Erythroblast (primary cell): Measurements from ENCODE around the gene HOPX.

Source experiments
- DNase-seq, 2 experiments: peaks; one replicate each; lab custom pipeline; 2025; lab: John Stamatoyannopoulos, UW
- GATA1 ChIP-seq: IDR thresholded peaks from 2 replicates; pipeline ENCODE4 v1.6.1; 2011; ENCODE audit warnings: low read depth, mild to moderate bottlenecking, control low read depth, low read length, moderate library complexity
- POLR2A ChIP-seq: IDR thresholded peaks from 2 replicates; pipeline ENCODE4 v1.6.1; 2011; ENCODE audit warnings: mild to moderate bottlenecking, low read length

The HOPX gene

GRCh38 chr4:56654238-56654632 lies 26.9 kb downstream of the HOPX start:
- TF ChIP-seq POLR2A (no peak), GATA1 (no peak)
- DNase-seq: no peak

DNA sequence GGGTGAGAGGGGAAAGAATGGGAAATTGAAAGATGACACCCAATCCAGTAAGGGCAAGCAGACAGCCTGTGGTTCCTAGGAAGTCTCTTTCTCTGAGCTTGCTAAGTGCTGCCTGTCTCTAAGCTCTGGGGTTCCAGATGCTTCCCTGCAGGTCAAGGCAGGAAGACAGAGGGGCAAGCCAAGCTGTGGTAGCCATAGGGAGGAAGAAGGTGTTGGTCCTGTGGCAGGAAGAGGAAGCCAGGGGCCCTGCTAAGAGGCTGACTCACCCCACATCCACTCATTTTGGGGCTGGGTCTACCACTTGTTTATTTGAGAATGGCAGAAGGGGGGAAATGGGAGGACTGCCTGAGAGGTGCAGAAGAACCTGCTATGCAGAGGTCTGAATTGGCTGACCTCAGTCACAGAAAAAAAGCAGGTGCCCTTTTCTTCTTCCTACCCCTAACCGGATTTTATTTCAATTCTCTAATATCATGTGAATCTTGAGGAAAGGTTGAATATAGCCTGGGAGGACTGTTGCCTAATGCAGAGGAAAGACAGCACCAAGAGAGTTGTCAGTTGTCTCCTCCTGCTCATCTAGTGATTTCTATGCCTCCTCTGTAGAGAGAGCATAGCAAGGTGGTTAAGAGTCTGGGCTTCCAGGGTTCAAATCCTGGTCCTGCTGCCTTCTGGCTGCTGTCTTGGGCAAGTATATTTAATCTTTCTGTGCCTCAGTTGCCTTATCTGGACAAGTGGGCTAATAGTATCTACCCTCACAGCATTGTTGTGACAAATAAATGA lies 27.4 kb downstream of the HOPX start:
- no peak for DNase-seq
- TF ChIP-seq GATA1: no peak
- no peak for TF ChIP-seq POLR2A

DNA sequence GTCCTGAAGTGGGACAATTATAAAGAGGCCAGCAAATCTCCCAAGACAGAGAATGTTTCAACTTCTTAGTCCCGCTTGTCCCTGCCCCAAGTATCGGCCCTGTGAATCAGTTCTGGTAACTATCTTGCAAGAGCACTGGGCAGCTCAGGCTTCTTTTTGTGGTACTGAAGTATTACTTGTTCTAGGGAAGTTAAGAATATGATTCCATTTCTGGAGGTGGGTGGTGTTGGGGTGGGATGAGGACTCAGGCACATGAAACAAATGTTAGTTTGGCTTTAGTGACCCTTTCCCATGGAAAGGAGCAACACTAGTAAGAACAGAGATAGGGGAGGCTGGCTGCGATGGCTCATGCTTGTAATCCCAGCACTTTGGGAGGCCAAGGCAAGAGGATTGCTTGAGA lies 28.9 kb downstream of the HOPX start:
- TF ChIP-seq GATA1: no peak
- TF ChIP-seq POLR2A: no peak
- DNase-seq: no peak

DNA sequence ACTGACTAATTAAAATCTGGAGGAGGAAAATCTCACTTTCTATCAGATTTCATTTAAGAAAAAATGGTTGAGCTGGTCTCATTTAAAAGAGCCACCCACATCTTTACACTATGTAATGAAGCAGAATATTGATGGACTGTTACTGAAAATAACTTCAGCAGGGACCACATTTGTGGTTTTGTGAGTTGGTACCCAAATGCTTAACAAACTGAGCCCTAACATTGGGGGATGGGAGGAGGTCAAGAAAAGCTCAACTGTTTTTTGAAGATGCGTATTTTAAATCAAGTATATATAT lies 30.1 kb downstream of the HOPX start:
- DNase-seq: no peak
- TF ChIP-seq POLR2A (no peak), GATA1 (no peak)

DNA sequence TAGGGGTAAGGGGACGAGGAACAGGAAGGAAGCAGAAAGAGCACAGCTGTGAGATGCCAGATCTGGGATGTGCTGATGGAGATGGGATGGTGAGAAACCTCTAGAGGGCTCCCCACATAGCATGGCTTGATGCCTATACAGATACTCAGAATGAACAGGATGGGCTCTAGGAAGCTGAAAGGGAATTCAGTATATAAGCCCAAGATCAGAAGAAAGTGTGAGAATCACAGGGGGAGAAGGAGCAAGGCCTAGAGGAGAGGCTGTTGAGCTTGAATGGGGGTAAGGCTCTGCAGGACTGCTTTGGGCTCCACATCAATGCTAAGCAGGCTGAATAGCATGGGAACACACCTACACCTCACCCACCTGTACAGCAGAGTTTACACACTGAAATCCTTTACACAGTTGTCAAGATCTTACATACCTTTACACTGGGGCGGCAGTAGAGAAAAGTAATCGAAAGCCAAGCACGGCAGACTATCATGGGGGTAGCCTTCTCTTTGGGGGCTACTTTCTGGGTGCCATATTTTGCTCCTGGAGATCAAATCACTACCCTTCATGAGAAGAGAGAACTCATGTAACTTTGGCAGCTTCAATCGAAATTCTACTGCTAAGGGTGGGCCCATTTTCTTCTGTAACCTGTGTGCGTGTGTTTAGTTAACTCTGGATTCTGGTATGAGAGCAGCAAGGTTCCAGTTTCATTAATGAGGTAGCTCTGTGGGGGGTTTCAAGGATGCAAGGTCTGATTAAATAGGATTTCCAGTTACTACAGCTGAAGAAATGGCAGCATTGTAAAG lies 30.6 kb downstream of the HOPX start:
- TF ChIP-seq POLR2A: no peak
- no peak for TF ChIP-seq GATA1
- no peak for DNase-seq

DNA sequence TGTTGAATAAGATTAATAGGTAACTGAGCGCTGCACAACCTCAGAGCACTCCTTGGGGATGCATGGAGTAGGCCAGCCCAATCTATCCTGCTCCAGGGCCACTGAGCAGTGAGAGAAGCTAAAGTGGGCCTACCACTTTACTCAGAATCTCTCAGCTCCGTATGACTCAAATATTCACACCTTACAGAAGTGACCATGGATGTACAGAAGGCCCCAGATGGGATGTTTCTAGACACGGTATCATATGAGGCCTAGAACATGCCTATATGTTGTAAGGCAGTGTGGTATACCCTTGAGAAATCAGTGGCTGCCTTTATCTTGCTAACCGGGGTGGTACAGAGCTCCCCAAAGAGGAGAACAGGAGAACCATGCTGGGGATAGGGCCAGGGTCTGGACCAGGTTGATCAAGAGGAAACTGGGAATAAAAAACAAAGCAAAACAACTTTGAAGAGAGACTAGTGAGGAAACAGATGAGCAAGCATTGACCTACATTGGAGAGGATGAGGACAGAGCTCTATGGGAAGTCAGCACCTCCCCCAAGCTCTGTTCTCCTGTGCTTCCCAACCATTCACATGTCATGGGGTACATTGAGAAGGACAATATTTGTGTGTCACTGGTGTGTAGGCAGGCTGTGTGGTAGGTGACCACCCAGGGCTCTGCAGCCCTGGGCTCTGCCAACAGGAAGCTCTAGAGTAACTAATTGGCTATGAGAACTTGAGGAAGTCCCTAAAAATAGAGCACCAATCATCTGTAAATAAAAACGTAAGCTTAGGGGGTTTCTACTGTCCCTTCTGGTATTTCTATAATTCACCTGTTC lies 31.4 kb downstream of the HOPX start:
- TF ChIP-seq POLR2A (no peak), GATA1 (no peak)
- no peak for DNase-seq

GRCh38 chr4:56648824-56649151 lies 32.3 kb downstream of the HOPX start:
- TF ChIP-seq POLR2A (no peak), GATA1 (no peak)
- no peak for DNase-seq

GRCh38 chr4:56648021-56648823 lies 32.9 kb downstream of the HOPX start:
- DNase-seq: no peak
- TF ChIP-seq GATA1: no peak

DNA sequence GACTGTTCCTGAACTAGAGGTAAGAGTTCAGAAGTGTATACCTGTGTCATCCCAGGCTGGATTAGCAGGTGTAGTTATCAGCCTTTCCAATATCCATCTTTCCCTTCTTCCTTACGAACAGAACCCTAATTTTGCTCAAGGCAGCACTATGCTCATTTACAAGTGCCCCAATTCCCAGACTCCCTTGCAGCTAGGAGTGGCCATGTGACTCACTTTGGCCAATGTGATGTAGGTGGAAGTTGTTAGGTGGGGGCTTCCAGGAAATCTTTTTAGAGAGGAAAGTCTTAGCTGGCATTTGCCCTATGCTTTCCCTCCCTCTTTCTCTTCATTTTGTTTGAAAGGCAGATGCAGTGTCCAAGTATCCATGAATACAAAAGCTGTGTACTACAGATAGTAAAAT lies 34.8 kb downstream of the HOPX start:
- DNase-seq: peak in 1 of 2 experiments; percentile 4
- no peak for TF ChIP-seq POLR2A
- no peak for TF ChIP-seq GATA1

- DNase-seq: no peak
- TF ChIP-seq GATA1 (no peak), POLR2A (no peak)
Observed at GRCh38 chr4:56643596-56643995, 37.5 kb downstream of the HOPX start.

- DNase-seq: no peak
- no peak for TF ChIP-seq POLR2A
- no peak for TF ChIP-seq GATA1
Observed at GRCh38 chr4:56641494-56642051, 39.5 kb downstream of the HOPX start.

DNA sequence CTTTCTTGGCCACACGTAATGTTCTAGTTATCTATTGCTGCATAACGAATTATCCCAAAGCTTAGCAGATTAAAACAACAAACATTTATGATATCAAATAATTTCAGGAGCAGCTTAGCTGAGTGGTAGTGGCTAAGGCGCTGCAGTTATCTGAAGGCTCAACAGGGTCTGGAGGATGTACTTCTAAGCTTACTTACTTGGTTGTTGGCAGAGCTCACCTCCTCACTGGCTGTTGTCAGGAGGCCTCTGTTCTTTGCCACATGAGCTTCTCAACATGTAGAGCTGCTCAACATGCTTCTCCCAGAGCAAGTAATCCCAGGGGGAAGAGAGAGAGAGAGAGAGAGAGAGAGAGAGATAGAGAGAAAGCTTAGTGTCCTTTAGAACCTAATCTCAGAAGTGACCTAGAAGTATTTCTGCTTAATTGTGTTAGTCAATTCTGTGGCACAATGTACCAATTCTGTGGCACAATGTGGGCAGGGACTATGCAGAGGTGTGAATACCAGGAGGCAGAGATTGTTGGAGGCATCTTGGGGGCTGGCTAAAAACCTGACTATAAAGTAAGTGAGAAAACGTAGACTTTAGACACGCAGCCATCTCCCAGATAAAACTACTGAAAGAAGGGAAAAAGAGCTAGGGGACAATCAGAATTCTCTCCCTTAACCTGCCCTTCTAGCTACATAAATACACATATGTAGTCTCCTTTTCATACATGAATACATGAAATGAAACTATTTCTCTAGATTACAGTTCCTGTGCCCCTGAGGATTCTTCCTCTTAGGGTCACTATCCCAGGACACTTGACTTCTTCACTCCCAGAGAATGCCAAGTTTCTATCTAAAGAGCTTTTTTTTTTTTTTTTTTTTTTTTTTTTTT lies 40.2 kb downstream of the HOPX start:
- DNase-seq: no peak
- TF ChIP-seq GATA1 (no peak), POLR2A (no peak)
